Thoracic aorta (tissue), 2 donors: ENCODE data around the gene MAG. TPM values are rescaled to one million over a fixed set of nuclear protein-coding genes. Genes with fewer than 3 reads are reported as not detected.

ENCODE experiments used
- ATAC-seq: fragments of 150-250 bp; one replicate; pipeline ENCODE4 v1.8.0; 2017; ENCODE audit warnings: low read depth; ENCODE audit not compliant: insufficient number of reproducible peaks, low FRiP score
- DNase-seq: peaks from one replicate; pipeline ENCODE4 v3.0.0-alpha.2; 2020; ENCODE audit warnings: low spot score
- H3K27ac ChIP-seq, 2 donors: fragments of 200-600 bp; sonication (generic); 1 replicate in 1 of 2; 2 replicates in 1 of 2; pipeline ENCODE4 v1.5.1; 2016; ENCODE audit warnings: mild to moderate bottlenecking in 2 of 2, moderate library complexity in 2 of 2
- H3K27me3 ChIP-seq: fragments of 200-600 bp; sonication (generic); replicated peaks from 2 replicates; pipeline ENCODE4 v1.6.0; 2016; ENCODE audit warnings: mild to moderate bottlenecking; ENCODE audit not compliant: insufficient read depth
- H3K36me3 ChIP-seq: fragments of 200-600 bp; sonication (generic); one replicate; pipeline ENCODE4 v1.5.1; 2016
- H3K4me1 ChIP-seq, 2 donors: fragments of 200-600 bp; sonication (generic); 1 replicate in 1 of 2; 2 replicates in 1 of 2; pipeline versions ENCODE4 v1.5.1 to v1.6.0; 2016; ENCODE audit warnings: low read depth in 2 of 2, mild to moderate bottlenecking in 1 of 2; ENCODE audit not compliant: control insufficient read depth in 1 of 2
- H3K4me3 ChIP-seq: fragments of 200-600 bp; sonication (generic); 2 replicates; pipeline ENCODE4 v1.5.1; 2016; ENCODE audit warnings: mild to moderate bottlenecking
- H3K9me3 ChIP-seq: fragments of 200-600 bp; sonication (generic); 2 replicates; pipeline ENCODE4 v1.5.1; 2016
- total RNA-seq, 2 donors: library from RNA; depleted of rRNA; stranded (reverse); fragments of >200 nt; gene quantifications; one replicate each; pipeline versions ENCODE4 v1.1.0 to v1.2.3, GENCODE V29; 2016
- TF ChIP-seq, protein P1 (sequence below): fragments of 200-600 bp; sonication (generic); IDR thresholded peaks from one replicate; pipeline ENCODE4 v1.5.1; 2019; ENCODE audit warnings: antibody characterized with exemption

The MAG gene
- total RNA-seq, 2 donors from 2014 or later, result 2.8 TPM; not detected in 1

GRCh38 chr19:35273686-35274259 is 18.2 kb upstream of the MAG start:
- Histone ChIP-seq H3K9me3 (no peaks in the 10 kb centered on the region), H3K4me1 (peaks cover 6 to 11% of the 10 kb centered on the region in 2 donors), H3K27me3 (no peaks in the 10 kb centered on the region), H3K27ac (no peak overlapping the region), H3K4me3 (no peak overlapping the region), H3K36me3 (peaks cover 47% of the 10 kb centered on the region)
- DNase-seq, result no peak
- ATAC-seq, result no peak
- TF ChIP-seq, protein P1, sequence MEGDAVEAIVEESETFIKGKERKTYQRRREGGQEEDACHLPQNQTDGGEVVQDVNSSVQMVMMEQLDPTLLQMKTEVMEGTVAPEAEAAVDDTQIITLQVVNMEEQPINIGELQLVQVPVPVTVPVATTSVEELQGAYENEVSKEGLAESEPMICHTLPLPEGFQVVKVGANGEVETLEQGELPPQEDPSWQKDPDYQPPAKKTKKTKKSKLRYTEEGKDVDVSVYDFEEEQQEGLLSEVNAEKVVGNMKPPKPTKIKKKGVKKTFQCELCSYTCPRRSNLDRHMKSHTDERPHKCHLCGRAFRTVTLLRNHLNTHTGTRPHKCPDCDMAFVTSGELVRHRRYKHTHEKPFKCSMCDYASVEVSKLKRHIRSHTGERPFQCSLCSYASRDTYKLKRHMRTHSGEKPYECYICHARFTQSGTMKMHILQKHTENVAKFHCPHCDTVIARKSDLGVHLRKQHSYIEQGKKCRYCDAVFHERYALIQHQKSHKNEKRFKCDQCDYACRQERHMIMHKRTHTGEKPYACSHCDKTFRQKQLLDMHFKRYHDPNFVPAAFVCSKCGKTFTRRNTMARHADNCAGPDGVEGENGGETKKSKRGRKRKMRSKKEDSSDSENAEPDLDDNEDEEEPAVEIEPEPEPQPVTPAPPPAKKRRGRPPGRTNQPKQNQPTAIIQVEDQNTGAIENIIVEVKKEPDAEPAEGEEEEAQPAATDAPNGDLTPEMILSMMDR, result no peak

DNA sequence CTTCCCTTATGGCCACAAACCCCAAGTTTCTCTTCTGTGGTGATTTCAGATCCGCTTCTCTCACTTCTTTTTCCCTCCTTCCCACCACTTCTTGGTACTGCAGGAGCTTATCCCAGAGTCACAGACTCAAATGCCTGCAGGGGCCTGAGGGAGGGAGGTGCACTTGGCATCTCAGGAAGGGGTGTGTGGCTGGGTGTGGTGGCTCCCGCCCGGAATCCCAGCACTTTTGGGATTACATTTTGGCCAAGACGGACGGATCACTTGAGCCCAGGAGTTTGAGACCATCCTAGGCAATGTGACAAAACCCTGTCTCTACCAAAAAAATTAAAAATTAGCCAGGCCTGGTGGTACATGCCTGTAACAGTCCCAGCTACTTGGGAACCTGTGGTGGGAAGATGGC is 17.6 kb upstream of the MAG start:
- H3K9me3 ChIP-seq, result no peaks in the 10 kb centered on the region
- H3K27ac ChIP-seq, result no peak overlapping the region
- no peak overlapping the region for H3K4me3 ChIP-seq
- H3K36me3 ChIP-seq, result peaks cover 52% of the 10 kb centered on the region
- TF ChIP-seq, protein P1, result no peak
- DNase-seq (no peak), ATAC-seq (no peak)
- peaks cover 6 to 11% of the 10 kb centered on the region in 2 donors for H3K4me1 ChIP-seq
- no peaks in the 10 kb centered on the region for H3K27me3 ChIP-seq

DNA sequence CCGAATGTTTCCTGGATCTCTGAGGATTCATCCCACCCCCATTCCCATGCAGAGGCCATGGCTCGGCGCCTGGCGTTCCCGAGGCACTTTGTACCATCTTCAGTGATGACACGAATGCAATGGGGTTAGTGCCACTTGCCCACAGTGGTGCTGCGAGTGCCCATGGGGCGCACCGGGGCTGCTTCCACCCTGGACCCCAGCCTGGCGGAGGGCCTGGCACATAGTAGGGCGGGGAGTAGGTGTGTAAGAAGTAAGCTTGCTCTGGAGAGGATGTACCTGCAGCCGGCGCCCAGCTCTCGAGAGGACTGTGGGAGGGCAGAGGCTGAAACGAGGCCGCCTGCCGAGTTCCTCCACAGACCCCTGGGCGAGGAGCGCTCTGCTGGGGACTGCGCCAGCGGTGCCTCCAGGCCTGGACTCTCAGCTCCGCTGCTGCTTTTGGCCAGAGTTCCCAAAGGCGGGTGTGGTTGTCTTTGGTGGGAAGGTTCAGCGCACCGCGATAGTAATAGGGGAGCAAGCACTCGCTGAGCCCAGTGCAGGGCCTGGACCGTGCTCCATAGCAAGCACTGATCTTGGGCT is 15.2 kb upstream of the MAG start:
- Histone ChIP-seq H3K9me3 (no peaks in the 10 kb centered on the region), H3K4me1 (no peaks in the 10 kb centered on the region), H3K4me3 (no peak overlapping the region), H3K27me3 (no peaks in the 10 kb centered on the region), H3K36me3 (peaks cover 42% of the 10 kb centered on the region), H3K27ac (no peak overlapping the region)
- ATAC-seq (no peak), DNase-seq (no peak)
- TF ChIP-seq, protein P1, result no peak

DNA sequence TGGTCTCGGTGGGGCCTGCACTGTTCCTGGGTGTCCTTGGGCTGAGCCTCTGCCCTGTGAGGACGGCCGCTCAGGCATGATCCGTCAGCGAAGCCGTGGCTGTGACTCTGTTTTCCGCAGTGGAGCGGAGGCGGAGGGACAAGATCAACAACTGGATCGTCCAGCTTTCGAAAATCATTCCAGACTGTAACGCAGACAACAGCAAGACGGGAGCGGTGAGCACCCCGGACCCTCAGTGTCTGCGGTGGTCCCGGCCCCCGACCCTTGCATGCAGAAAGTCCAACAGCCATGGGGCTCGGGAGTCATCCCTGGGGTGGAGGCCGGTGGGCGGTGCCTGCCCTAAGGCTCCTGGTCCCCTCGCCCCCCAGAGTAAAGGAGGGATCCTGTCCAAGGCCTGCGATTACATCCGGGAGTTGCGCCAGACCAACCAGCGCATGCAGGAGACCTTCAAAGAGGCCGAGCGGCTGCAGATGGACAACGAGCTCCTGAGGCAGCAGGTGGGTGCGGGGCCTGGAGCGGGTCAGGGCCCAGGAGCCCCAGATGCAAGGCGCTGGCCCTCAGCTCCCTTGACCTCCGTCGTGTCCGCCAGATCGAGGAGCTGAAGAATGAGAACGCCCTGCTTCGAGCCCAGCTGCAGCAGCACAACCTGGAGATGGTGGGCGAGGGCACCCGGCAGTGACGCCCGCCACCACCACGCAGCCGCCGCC is 13.2 kb upstream of the MAG start:
- H3K27ac ChIP-seq, result no peak overlapping the region
- peaks cover 29% of the 10 kb centered on the region for H3K36me3 ChIP-seq
- H3K4me1 ChIP-seq, result no peaks in the 10 kb centered on the region
- no peaks in the 10 kb centered on the region for H3K27me3 ChIP-seq
- H3K4me3 ChIP-seq, result no peak overlapping the region
- TF ChIP-seq, protein P1, result no peak
- DNase-seq, result no peak
- no peaks in the 10 kb centered on the region for H3K9me3 ChIP-seq
- no peak for ATAC-seq

- Histone ChIP-seq H3K4me3 (no peak overlapping the region), H3K36me3 (peaks cover 24% of the 10 kb centered on the region), H3K27me3 (no peaks in the 10 kb centered on the region), H3K27ac (no peak overlapping the region), H3K4me1 (no peaks in the 10 kb centered on the region), H3K9me3 (no peaks in the 10 kb centered on the region)
- no peak for DNase-seq
- no peak for ATAC-seq
- TF ChIP-seq, protein P1, result no peak
Observed at GRCh38 chr19:35279374-35279773, 12.6 kb upstream of the MAG start.
